H1 (cell line): ENCODE data around the gene CES3. TPM values are rescaled to one million over a fixed set of nuclear protein-coding genes. Genes with fewer than 3 reads are reported as not detected.

ENCODE experiments used
- HDAC2 ChIP-seq, 2 experiments: fragments of 300-600 bp in 1 of 2; sonication (generic) in 1 of 2; IDR thresholded peaks; 2 replicates each; pipeline ENCODE4 v1.6.1; 2011 to 2012; ENCODE audit warnings: low read depth in 2 of 2, low read length in 2 of 2, mild to moderate bottlenecking in 2 of 2, moderate library complexity in 2 of 2, borderline replicate concordance in 1 of 2, inconsistent platforms in 1 of 2
- HDAC6 ChIP-seq: IDR thresholded peaks from one replicate; pipeline ENCODE4 v1.7.1; 2012; ENCODE audit warnings: low read depth, mild to moderate bottlenecking, inconsistent platforms, low read length, moderate library complexity
- TEAD4 ChIP-seq: IDR thresholded peaks from 2 replicates; pipeline ENCODE4 v1.6.1; 2012; ENCODE audit warnings: low read depth, low read length, inconsistent platforms, mixed read lengths
- polyA plus RNA-seq, 7 experiments: library from polyadenylated mRNA; depleted of rRNA in 3 of 7; stranded (reverse) in 5 of 7; unstranded in 2 of 7; fragments of >200 nt in 5 of 7; fragments of 200-250 nt in 2 of 7; gene quantifications; 1 replicate in 5 of 7; 2 replicates in 1 of 7; 4 replicates in 1 of 7; pipeline versions ENCODE4 v1.2.1 to v1.2.3, GENCODE V29; 2011 to 2013; ENCODE audit warnings: missing spikeins in 2 of 7, mixed read lengths in 2 of 7
- total RNA-seq: library from RNA; stranded (reverse); fragmentation: NEBNext Ultra II Directional; extraction: Animal tissue kit (Norgen Biotek cat#: 25700); gene quantifications from 2 replicates; pipeline ENCODE4 v1.2.1, GENCODE V29; 2021

CES3 gene
- total and polyA plus RNA-seq, 2 of the 8 experiments (the other 6 are each of a cell fraction or from before 2014, with no cell fraction given) = 1.6 to 2.2 TPM

DNA sequence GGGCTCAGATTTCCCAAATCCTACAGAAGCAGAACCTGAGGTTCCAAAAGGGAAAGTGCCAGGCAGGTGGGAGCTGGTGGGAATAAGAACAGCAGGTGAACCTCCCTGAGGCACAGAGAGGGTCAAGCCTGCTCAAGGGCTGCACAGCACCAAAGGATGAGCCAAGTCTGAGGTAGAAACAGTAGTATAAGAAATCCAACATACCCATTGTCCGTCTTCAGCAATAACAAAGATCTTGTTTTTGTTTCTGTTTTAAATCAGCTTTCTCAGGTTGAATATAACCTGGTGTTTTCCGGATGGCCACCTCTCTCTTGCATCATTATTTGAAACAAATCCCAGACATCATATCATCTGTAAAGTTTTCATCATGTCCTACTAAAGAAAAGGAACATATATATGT is 10.6 kb upstream of the CES3 start (continued):
- no peak for TF ChIP-seq TEAD4
- no peak for TF ChIP-seq HDAC2 (IDR thresholded peaks at IDR 0.05; ENCODE audit: borderline replicate concordance in 1 of 2, low read depth in 2 of 2, low read length in 2 of 2)
- no peak for TF ChIP-seq HDAC6
